GM12891 (cell line): ENCODE data around the gene ARMC9.

Experiments used
- POLR2A ChIP-seq: IDR thresholded peaks from 2 replicates; pipeline ENCODE4 v1.6.1; 2011; ENCODE audit warnings: low read depth, low read length, control low read depth
- POLR2AphosphoS5 ChIP-seq: IDR thresholded peaks from 2 replicates; pipeline ENCODE4 v1.6.1; 2011; ENCODE audit warnings: low read depth, low read length, control low read depth
- SPI1 ChIP-seq: IDR thresholded peaks from 2 replicates; pipeline ENCODE4 v1.6.1; 2011; ENCODE audit warnings: low read depth, low read length, control low read depth

GRCh38 chr2:231370749-231371429, 172.5 kb downstream of the ARMC9 start:
- TF ChIP-seq SPI1 (no peak), POLR2AphosphoS5 (no peak), POLR2A (no peak)
